ENCODE data around the gene SCYGR3. TPM values are rescaled to one million over a fixed set of nuclear protein-coding genes. Genes with fewer than 3 reads are reported as not detected.

Gene SCYGR3
- total RNA-seq, 2 experiments from 2014 or later: not detected

GRCh38 chr2:227582369-227582768 is 32.3 kb downstream of the SCYGR3 start:
- Mint-ChIP-seq H3K27me3 (peaks cover 56% of the 10 kb centered on the region), H3K27ac (no peak overlapping the region), H3K4me3 (no peak overlapping the region), H3K9me3 (peaks cover 12% of the 10 kb centered on the region), H3K36me3 (ENCODE audit: low read depth) (no peaks in the 10 kb centered on the region), H3K4me1 (ENCODE audit: low read depth) (no peaks in the 10 kb centered on the region)
- H3K27ac ChIP-seq (ENCODE audit: low read depth in 1 of 2, low read length in 2 of 2): no peak overlapping the region
- H3K9me3 ChIP-seq (ENCODE audit: control insufficient read depth in 1 of 2, insufficient read depth in 1 of 2, low read length in 2 of 2): peaks cover 12 to 18% of the 10 kb centered on the region in 2 experiments
- H3K27me3 ChIP-seq (ENCODE audit: control insufficient read depth in 1 of 2, insufficient read depth in 2 of 2, low read length in 2 of 2): peaks cover 6 to 12% of the 10 kb centered on the region in 2 experiments
- no peaks in the 10 kb centered on the region for H3K36me3 ChIP-seq (ENCODE audit: insufficient read depth, low read length)
- intact Hi-C loops (cut with DNase I, micrococcal nuclease): no loop called here
- ATAC-seq (ENCODE audit: poor library complexity): no peak
- no peak overlapping the region for H3K4me3 ChIP-seq (ENCODE audit: low read length)
- TF ChIP-seq CTCF (IDR thresholded peaks at IDR 0.05): no peak
- CTCF ChIA-PET: no interaction called here
- POLR2A ChIA-PET: no interaction called here
- H3K4me1 ChIP-seq (ENCODE audit: insufficient read depth, low read length): no peaks in the 10 kb centered on the region
- no peak for DNase-seq

- TF ChIP-seq CTCF (IDR thresholded peaks at IDR 0.05): no peak
- Histone ChIP-seq H3K27me3 (ENCODE audit: control insufficient read depth in 1 of 2, insufficient read depth in 2 of 2, low read length in 2 of 2) (peaks cover 6 to 12% of the 10 kb centered on the region in 2 experiments), H3K4me3 (ENCODE audit: low read length) (no peak overlapping the region), H3K36me3 (ENCODE audit: insufficient read depth, low read length) (no peaks in the 10 kb centered on the region), H3K4me1 (ENCODE audit: insufficient read depth, low read length) (no peaks in the 10 kb centered on the region), H3K27ac (ENCODE audit: low read depth in 1 of 2, low read length in 2 of 2) (no peak overlapping the region), H3K9me3 (ENCODE audit: control insufficient read depth in 1 of 2, insufficient read depth in 1 of 2, low read length in 2 of 2) (peaks cover 12 to 18% of the 10 kb centered on the region in 2 experiments)
- H3K4me1 Mint-ChIP-seq (ENCODE audit: low read depth): no peaks in the 10 kb centered on the region
- POLR2A ChIA-PET: no interaction called here
- H3K36me3 Mint-ChIP-seq (ENCODE audit: low read depth): no peaks in the 10 kb centered on the region
- no peak overlapping the region for H3K27ac Mint-ChIP-seq
- H3K9me3 Mint-ChIP-seq: peaks cover 12% of the 10 kb centered on the region
- intact Hi-C loops (cut with DNase I, micrococcal nuclease): no loop called here
- H3K4me3 Mint-ChIP-seq: no peak overlapping the region
- ATAC-seq (ENCODE audit: poor library complexity): no peak
- DNase-seq: no peak
- CTCF ChIA-PET: no interaction called here
- peaks cover 58% of the 10 kb centered on the region for H3K27me3 Mint-ChIP-seq
These were observed 34.8 kb downstream of the SCYGR3 start for GRCh38 chr2:227579791-227580190.

- POLR2A ChIA-PET: no interaction called here
- Mint-ChIP-seq H3K27ac (no peak overlapping the region), H3K9me3 (peaks cover 11% of the 10 kb centered on the region), H3K4me1 (ENCODE audit: low read depth) (no peaks in the 10 kb centered on the region), H3K27me3 (peaks cover 48% of the 10 kb centered on the region), H3K4me3 (no peak overlapping the region), H3K36me3 (ENCODE audit: low read depth) (no peaks in the 10 kb centered on the region)
- ATAC-seq (ENCODE audit: poor library complexity): no peak
- no peak for DNase-seq
- peaks cover 6 to 12% of the 10 kb centered on the region in 2 experiments for H3K27me3 ChIP-seq (ENCODE audit: control insufficient read depth in 1 of 2, insufficient read depth in 2 of 2, low read length in 2 of 2)
- H3K36me3 ChIP-seq (ENCODE audit: insufficient read depth, low read length): no peaks in the 10 kb centered on the region
- intact Hi-C loops (cut with DNase I, micrococcal nuclease): no loop called here
- H3K9me3 ChIP-seq (ENCODE audit: control insufficient read depth in 1 of 2, insufficient read depth in 1 of 2, low read length in 2 of 2): peaks cover 7 to 18% of the 10 kb centered on the region in 2 experiments
- no peak overlapping the region for H3K27ac ChIP-seq (ENCODE audit: low read depth in 1 of 2, low read length in 2 of 2)
- H3K4me3 ChIP-seq (ENCODE audit: low read length): no peak overlapping the region
- TF ChIP-seq CTCF (IDR thresholded peaks at IDR 0.05): no peak
- CTCF ChIA-PET: no interaction called here
- no peaks in the 10 kb centered on the region for H3K4me1 ChIP-seq (ENCODE audit: insufficient read depth, low read length)
These were observed 36.0 kb downstream of the SCYGR3 start for GRCh38 chr2:227578642-227579041.
